PC-9 (cell line): ENCODE results near the gene SELENOI. TPM values are rescaled to one million over a fixed set of nuclear protein-coding genes. Genes with fewer than 3 reads are reported as not detected.
A peak's percentile ranks its signal among the peaks of the same experiment; 100 is the strongest.

Experiments
- BruUV-seq: library from RNA; stranded (reverse); fragments of 400-500 nt; replicated peaks from 2 replicates; lab custom pipeline; 2021; lab: Mats Ljungman, UMichigan
- CTCF ChIA-PET: fragments of 300-600 bp; sonication (Branson Sonifier 250); formaldehyde crosslinking; loops from one replicate; lab custom pipeline; 2022; ENCODE audit warnings: antibody characterized with exemption; lab: Charles Lee
- POLR2A ChIA-PET: fragments of 300-600 bp; sonication (Branson Sonifier 250); formaldehyde crosslinking; loops from one replicate; lab custom pipeline; 2022; ENCODE audit warnings: antibody characterized with exemption; ENCODE audit not compliant: unreplicated experiment; lab: Charles Lee
- DNase-seq, 2 experiments: peaks; one replicate each; pipeline versions ENCODE4 v3.0.0 to v3.0.0-alpha.2; 2015 to 2022; ENCODE audit warnings: mixed read lengths in 1 of 2
- H2AFZ ChIP-seq: fragments of 200-600 bp; sonication (generic); 2 replicates; pipeline ENCODE4 v1.8.1; 2017; ENCODE audit warnings: antibody characterized with exemption
- H3F3A ChIP-seq: fragments of 200-600 bp; sonication (generic); 2 replicates; pipeline ENCODE4 v1.8.1; 2017; ENCODE audit warnings: antibody characterized with exemption, mild to moderate bottlenecking, low read depth; ENCODE audit not compliant: insufficient read depth
- H3K27ac ChIP-seq: fragments of 200-600 bp; sonication (generic); 2 replicates; pipeline ENCODE4 v1.6.1; 2016; ENCODE audit warnings: mixed run types
- H3K27me3 ChIP-seq: fragments of 200-600 bp; sonication (generic); 2 replicates; pipeline ENCODE4 v1.6.1; 2016; ENCODE audit warnings: low read depth, mixed run types; ENCODE audit not compliant: insufficient read depth
- H3K36me3 ChIP-seq: fragments of 200-600 bp; sonication (generic); 2 replicates; pipeline ENCODE4 v1.6.1; 2016; ENCODE audit warnings: low read depth, mixed run types
- H3K4me1 ChIP-seq: fragments of 200-600 bp; sonication (generic); replicated peaks from 2 replicates; pipeline ENCODE4 v1.6.1; 2016; ENCODE audit warnings: mixed run types; ENCODE audit not compliant: insufficient read depth
- H3K4me2 ChIP-seq: fragments of 200-600 bp; sonication (generic); 2 replicates; pipeline ENCODE4 v1.6.1; 2017; ENCODE audit warnings: mixed run types
- H3K4me3 ChIP-seq: fragments of 200-600 bp; sonication (generic); 2 replicates; pipeline ENCODE4 v1.6.1; 2016; ENCODE audit warnings: mixed run types
- H3K79me2 ChIP-seq: fragments of 200-600 bp; sonication (generic); 2 replicates; pipeline ENCODE4 v1.6.1; 2017; ENCODE audit warnings: low read depth, mixed run types
- H3K9me2 ChIP-seq: fragments of 200-600 bp; sonication (generic); 2 replicates; pipeline ENCODE4 v1.8.1; 2017; ENCODE audit warnings: mild to moderate bottlenecking; ENCODE audit not compliant: insufficient read depth
- H3K9me3 ChIP-seq: fragments of 200-600 bp; sonication (generic); 2 replicates; pipeline ENCODE4 v1.8.1; 2016; ENCODE audit warnings: low read depth; ENCODE audit not compliant: insufficient read depth
- H4K20me1 ChIP-seq: fragments of 200-600 bp; sonication (generic); 2 replicates; pipeline ENCODE4 v1.8.1; 2017; ENCODE audit not compliant: insufficient read depth
- CTCF ChIP-seq: fragments of 200-600 bp; sonication (generic); conservative IDR thresholded peaks from 2 replicates; pipeline ENCODE4 v1.6.1; 2017; ENCODE audit warnings: mixed run types, antibody characterized with exemption, mild to moderate bottlenecking, moderate library complexity
- EZH2 ChIP-seq: fragments of 200-600 bp; sonication (generic); IDR thresholded peaks from 2 replicates; pipeline ENCODE4 v1.8.0; 2017; ENCODE audit warnings: antibody characterized with exemption, low read depth
- intact Hi-C: fragments of 100-400 bp; cut with micrococcal nuclease; formaldehyde crosslinking; loops from one replicate; pipeline ENCODE4 v1.10.0; 2022; ENCODE audit not compliant: unreplicated experiment
- total RNA-seq: library from RNA; stranded (reverse); gene quantifications from 2 replicates; pipeline ENCODE4 v1.2.3, GENCODE V29; 2021

The SELENOI gene
- total RNA-seq, 1 experiment from 2014 or later, result 60.8 TPM

GRCh38 chr2:26384183-26384582 lies 38.2 kb downstream of the SELENOI start:
- Histone ChIP-seq H3K4me2 (no peak overlapping the region), H3K9me2 (no peaks in the 10 kb centered on the region), H3K27me3 (no peaks in the 10 kb centered on the region), H3K9me3 (no peaks in the 10 kb centered on the region), H3K79me2 (no peaks in the 10 kb centered on the region), H3K27ac (peak overlapping the region; percentile 11; the same call in 1 of the 2 replicates), H3K4me3 (no peak overlapping the region), H3F3A (peaks cover 38% of the 10 kb centered on the region), H3K4me1 (0 out of 2 replicates have a peak, but pooled peaks cover 5% of the 10 kb centered on the region), H3K36me3 (peaks cover 47% of the 10 kb centered on the region), H4K20me1 (0 out of 2 replicates have a peak, but pooled peaks cover 7% of the 10 kb centered on the region), H2AFZ (no peak overlapping the region)
- ChIA-PET CTCF (interaction anchor here (1.0 kb wide), 1 partner anchor 78 kb away, joined by 3 read pairs; no protein-coding TSS in a partner anchor), POLR2A (interaction anchor here (0.7 kb wide), 1 partner anchor 12 kb away, joined by 4 read pairs; no protein-coding TSS in a partner anchor)
- intact Hi-C loops, result no loop called here
- peak in 1 of 2 experiments; percentile 66 for DNase-seq
- no peak for TF ChIP-seq EZH2
- TF ChIP-seq CTCF, result no peak
- BruUV-seq, result no TSS peak

GRCh38 chr2:26384597-26384996 lies 38.7 kb downstream of the SELENOI start:
- BruUV-seq, result no TSS peak
- Histone ChIP-seq H3K79me2 (no peaks in the 10 kb centered on the region), H2AFZ (no peak overlapping the region), H3K27ac (peak overlapping the region; percentile 11; the same call in 1 of the 2 replicates), H3K36me3 (peaks cover 51% of the 10 kb centered on the region), H3K9me3 (no peaks in the 10 kb centered on the region), H3K4me2 (no peak overlapping the region), H3K4me1 (0 out of 2 replicates have a peak, but pooled peaks cover 5% of the 10 kb centered on the region), H3K27me3 (no peaks in the 10 kb centered on the region), H3K9me2 (no peaks in the 10 kb centered on the region), H4K20me1 (0 out of 2 replicates have a peak, but pooled peaks cover 7% of the 10 kb centered on the region), H3F3A (peaks cover 38% of the 10 kb centered on the region), H3K4me3 (no peak overlapping the region)
- ChIA-PET CTCF (interaction anchor here (1.0 kb wide), 1 partner anchor 78 kb away, joined by 3 read pairs; no protein-coding TSS in a partner anchor), POLR2A (interaction anchor here (0.7 kb wide), 2 partner anchors 12 to 142 kb away, joined by 4 to 8 read pairs; no protein-coding TSS in a partner anchor)
- no peak for TF ChIP-seq CTCF
- TF ChIP-seq EZH2, result no peak
- no peak for DNase-seq
- intact Hi-C loops, result no loop called here

GRCh38 chr2:26387189-26387588 lies 41.2 kb downstream of the SELENOI start:
- Histone ChIP-seq H3K4me3 (no peak overlapping the region), H3K36me3 (peaks cover 48% of the 10 kb centered on the region), H2AFZ (no peak overlapping the region), H3K27me3 (no peaks in the 10 kb centered on the region), H3K4me1 (0 out of 2 replicates have a peak, but pooled peaks cover 5% of the 10 kb centered on the region), H3K79me2 (no peaks in the 10 kb centered on the region), H3F3A (peaks cover 27% of the 10 kb centered on the region), H3K9me2 (no peaks in the 10 kb centered on the region), H3K27ac (no peak overlapping the region), H3K4me2 (no peak overlapping the region), H3K9me3 (no peaks in the 10 kb centered on the region), H4K20me1 (0 out of 2 replicates have a peak, but pooled peaks cover 7% of the 10 kb centered on the region)
- no peak for DNase-seq
- ChIA-PET POLR2A (no interaction called here), CTCF (interaction anchor here (0.6 kb wide), 1 partner anchor 48 kb away, joined by 7 read pairs; no protein-coding TSS in a partner anchor)
- TF ChIP-seq CTCF (no peak), EZH2 (no peak)
- intact Hi-C loops, result no loop called here
- BruUV-seq, result no TSS peak
